HS-27A (cell line): ENCODE results near the gene LHFPL2.

Experiments used
- DNase-seq: peaks from one replicate; pipeline ENCODE4 v3.0.0-alpha.2; 2012; ENCODE audit warnings: low read depth, missing footprints

The LHFPL2 gene

DNA sequence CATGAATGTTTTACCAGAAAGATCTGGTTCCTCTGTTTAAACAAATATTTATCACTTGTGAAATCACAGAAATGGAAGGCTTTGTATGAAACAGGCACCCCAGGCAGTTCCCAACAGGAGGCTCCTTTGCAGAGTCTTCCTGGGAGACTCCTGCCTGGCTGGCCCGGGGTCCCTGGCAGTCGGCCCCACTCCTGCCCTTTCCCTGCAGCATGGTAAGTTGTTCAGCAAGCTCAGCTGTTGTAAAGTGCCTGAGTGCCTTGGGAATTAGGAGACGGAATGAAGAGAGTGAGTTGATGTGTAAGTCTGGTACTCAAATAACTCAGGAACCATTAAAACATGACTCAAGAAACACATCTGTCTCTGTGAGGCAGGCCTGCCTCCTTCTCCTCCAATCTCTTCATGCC lies 17.5 kb upstream of the LHFPL2 start:
- no peak for DNase-seq

DNA sequence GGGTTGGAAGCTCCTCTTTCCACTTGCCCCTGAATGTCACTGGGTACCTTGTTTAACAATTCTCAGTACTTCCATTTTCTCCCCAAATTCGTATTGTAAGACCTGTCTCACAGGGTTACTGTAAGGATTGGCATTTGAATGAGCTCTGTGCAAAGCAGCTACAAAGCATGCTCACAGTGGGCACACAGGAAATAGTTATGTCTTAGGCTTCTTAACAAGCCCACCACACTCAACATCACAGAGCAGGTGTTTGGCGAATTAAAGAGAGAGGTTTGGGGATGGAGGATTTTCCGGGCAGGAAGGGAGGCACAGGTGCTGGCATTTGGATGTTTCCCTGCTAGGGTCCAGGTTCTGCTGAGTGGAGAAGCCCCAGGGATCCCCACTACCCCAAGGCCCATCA lies 17.0 kb upstream of the LHFPL2 start:
- no peak for DNase-seq

DNA sequence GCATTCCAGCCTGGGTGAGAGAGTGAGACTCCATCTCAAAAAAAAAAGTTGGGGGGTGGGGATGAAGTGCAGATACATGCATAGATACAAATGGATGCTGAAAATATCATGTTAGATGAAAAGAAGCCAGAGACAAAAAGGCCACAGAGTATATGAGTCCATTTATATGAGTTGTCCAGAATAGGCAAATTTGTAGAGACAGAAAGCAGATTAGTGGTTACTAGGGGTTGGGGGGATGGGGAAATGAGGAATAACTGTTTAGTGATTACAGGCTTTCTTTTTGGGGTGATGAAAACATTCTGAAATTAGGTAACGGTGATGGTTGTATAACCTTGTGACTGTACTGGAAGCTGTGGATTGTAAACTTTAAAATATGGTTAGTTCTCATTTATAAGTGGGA lies 13.8 kb upstream of the LHFPL2 start:
- DNase-seq, result no peak

DNA sequence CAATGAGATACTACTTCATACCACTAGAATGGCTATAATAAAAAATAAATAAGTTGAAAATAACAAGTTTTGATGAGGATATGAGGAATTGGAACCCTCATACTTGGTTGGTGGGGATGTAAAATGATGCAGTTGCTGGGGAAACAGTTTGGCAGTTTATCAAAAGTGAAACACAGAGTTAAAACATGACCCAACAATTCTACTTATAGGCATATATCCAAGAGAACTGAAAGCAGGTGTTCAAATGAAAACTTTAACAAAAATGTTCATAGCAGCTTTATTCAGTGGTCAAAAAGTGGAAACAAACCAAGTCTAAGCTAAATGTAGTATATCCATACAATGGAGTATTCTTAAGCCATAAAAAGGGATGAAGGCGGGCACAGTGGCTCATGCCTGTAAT lies 13.1 kb upstream of the LHFPL2 start:
- DNase-seq, result no peak

DNA sequence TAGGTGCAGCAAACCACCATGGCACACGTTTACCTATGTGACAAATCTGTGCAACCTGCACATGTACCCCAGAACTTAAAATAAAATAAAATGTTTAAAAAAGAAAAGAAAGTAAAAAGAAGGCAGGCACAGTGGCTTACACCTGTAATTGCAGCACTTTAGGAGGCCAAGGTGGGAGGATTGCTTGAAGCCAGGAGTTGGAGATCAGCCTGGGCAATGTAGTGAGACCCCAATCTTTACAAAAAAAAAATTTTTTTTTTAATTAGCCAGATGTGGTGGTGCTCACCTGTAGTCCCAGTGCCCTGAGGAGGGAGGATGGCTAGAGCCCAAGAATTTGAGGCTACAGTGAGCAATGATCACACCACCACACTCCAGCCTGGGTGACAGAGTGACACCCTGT lies 12.5 kb upstream of the LHFPL2 start:
- DNase-seq, result no peak

DNA sequence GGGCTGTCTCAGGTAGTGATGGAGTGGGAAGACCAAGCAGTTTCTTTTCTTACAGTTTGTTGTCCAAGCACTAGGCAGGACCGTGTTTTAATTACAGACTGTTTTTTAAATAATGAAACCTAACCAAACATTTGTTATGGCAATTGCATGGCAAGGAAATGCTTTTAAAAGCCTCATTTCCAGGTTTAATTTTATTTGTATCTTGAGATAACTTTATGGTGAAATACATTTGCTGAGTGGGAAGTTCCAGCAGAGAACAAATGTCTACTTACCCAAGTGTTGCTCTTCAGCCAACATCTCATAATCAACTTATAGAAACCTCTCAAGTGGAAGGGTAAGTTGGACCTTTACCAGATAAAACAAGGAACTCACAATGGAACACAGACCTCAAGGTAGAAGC lies 11.8 kb upstream of the LHFPL2 start:
- no peak for DNase-seq

DNA sequence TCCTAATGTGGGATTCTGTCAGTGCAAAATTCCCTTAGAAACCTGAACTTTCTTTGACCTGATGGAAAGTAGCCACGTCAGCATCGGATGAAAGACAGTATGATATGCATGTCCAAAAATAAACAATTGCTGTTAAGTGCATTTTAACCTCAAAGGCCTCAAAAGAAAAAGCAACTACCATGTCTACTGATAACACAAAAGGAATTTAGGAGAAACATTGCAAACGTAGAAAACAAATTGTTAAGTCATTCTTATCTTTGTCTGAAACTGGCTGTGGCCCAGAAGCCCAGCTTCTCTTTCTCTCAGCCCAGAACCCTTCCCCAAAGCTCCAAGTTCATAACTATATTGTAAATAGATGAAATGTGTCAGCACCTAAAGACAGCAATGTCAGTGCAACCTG lies 11.1 kb upstream of the LHFPL2 start:
- DNase-seq, result no peak

DNA sequence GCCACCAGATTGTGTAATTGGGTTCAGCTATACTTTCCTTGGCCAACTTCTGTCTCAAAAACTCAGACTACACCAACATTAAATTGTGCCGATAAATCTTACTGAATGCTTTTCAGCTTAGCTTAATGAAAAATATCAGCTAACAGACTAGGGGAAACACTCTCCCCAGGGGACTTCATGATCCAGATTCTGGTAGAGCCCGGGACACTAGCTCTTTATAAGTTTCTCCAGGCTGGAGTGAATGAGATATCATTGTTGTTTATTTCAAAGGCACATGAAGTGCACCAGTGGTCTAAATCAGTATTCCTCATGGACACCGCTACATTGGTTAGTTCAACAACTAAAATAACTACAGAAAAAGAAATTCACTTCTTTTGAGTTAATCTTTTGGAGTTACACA lies 10.5 kb upstream of the LHFPL2 start:
- no peak for DNase-seq

DNA sequence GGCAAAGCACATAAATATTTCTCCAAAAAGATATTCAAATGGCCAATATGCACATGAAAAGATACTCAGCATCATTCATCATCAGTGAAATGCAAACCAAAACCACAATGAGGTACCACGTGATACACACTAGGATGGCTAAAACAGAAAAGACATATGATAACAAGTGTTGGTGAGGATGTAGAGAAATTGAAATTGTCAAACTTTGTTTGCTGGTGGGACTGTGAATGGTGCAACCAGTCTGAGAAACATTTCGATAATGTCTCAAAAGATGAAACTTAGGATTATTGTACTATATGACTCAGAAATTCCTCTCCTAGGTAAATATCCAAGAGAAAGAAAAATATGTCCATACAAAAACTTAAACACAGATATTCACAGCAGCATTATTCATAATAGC lies 8.6 kb upstream of the LHFPL2 start:
- no peak for DNase-seq

DNA sequence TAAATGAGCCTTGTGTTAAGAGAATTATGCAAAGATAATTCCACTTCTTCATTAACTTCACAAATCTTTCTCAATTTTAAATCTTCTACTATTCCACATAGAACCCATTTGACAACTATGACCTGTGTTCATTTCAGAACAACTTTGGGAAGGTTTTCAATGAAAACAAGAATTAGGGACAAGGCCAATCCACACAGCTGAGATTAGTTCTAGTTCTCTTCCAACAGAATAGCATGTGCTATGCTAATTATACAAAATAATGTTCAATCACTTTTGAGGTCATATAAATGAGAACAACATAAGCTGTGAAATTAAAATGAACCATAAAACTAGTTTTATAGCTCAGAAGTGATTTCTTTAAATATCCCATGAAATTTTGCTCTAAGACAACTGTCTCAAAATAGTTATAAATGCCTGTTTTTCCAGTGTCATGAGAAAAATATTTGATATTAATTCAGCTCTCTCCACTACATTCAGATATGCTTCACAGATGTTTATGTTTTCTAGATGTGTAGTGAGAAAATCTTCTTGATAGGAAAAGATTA lies 7.2 kb upstream of the LHFPL2 start:
- no peak for DNase-seq

DNA sequence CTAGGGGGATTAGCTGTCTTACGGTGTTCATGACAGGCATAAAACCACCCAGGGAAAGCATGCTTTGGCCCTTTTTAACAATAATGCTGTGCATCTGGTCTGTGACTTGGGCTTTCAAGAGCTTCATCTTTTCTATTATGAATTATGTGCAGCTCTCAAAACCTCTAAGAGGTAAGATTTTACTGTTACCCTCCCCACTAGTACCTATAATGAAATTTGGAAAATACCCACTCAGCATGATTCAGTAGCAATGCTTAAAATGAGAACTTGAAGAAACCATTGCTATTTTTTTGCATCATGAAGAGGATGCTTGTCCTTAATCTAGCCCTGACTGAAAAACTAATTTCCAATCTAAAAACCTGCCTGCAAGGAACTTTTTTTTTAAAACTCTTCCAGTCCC lies 5.8 kb upstream of the LHFPL2 start:
- DNase-seq, result no peak

DNA sequence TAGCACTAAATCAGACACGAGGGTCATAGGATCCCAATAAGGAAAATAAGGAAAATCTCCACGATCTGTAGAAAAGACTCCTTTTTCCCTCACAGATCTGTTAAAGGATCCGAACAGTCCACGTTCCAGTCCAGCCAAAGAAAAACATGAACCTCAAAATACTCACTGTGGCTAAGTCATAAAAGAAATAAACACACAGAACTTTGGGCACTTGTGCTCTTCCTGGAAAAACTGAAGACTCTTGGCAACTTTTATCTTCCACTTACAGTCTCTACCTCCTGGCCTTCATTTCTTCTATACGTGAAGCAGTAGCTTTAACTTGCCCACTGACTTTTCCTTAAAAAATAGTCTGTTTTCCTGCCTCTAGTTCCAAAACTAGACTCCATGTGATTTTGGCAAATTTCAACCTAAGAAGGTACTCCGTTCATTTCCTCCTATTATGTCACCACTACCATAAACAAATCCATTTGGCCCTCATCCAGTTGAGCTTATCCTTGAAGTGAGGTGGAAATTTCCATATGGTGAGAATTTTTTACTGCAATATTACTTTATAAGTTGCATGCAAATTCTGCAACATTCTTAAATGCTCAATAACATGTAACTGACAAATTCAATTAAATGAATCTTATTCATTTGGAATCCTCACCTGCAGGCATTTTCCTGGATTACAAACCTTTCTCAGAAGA lies 5.3 kb upstream of the LHFPL2 start:
- no peak for DNase-seq

DNA sequence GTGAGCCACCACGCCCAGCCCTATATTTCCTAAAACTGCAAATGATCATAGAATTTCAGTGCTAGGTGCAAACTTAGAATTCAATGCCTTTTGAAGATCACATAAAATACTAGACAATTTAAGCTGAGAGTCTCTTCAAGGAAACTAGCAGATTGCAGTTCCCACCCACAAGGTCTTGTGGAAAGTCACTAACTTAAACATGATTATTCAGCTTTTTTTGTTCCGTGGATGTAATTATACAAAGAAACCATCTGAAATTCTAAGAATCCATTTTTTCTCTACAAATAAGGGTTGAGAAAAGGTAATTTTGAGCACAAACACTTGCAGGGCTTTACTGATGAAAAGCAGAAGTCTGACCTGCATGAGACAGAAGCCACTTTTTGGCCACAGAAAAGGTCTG lies 4.5 kb upstream of the LHFPL2 start:
- no peak for DNase-seq

DNA sequence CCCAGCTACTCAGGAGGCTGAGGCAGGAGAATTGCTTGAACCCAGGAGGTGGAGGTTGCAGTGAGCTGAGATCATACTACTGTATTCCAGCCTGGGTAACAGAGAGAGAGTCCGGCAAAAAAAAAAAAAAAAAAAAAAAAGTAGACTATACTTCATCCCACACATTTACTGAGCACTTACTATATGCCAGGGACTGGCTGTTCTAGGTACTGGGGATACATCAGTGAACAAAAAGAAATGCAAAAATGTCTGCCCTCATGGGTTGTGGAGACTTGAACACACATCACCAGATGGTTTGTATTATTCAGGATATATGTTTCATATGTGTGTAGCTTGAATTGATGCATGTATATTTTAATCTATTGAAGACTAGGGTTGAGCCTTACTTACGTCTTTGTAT lies 2.9 kb upstream of the LHFPL2 start:
- no peak for DNase-seq

DNA sequence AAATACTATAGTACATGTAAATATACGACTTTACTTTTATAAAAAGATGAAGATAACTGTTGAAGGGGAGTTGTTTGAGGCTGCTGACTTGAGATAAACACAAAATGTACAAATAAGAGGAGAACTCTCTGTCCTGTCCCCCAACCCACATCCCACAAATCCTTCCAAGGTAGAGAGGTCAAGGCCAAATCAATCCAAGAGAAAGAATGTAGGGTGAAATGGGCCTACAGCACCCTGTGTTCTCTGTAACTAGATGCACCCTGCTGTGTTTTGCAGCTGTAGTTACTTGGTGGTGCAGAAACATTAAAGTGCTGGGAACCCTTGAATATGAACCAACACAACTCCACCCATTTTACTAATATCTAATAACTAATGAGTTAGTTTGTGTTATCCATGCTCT lies 2.0 kb upstream of the LHFPL2 start:
- DNase-seq, result no peak

DNA sequence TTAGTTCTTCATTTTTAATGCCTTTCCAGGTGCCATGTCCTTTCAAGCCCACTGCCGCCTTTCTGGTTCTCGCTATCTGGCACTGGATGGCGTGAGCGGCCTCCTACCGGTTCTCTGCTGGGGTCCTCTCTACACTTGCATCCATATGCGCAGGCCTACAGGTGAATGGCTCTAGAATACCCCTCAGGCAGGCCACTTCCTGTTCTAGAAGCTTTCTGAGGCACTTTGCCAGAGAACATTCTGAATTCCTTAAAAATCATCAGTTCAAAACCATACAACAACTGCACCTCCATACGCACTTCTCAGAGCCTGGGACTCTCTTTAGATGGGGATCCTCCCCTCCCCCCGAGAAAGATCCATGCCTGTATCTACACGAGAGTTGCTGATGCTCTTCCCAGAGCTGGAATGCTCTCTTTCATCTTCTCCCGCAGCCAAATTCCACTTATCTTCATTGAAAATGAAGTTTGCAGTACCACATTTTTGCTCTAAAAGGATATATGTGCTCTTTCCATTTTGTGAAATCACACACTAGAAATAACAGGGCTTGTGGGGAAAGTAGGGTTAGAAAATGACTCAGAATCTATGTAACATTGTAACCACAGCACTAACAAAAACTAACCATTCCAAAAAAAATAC lies 1.4 kb upstream of the LHFPL2 start:
- DNase-seq, result no peak

DNA sequence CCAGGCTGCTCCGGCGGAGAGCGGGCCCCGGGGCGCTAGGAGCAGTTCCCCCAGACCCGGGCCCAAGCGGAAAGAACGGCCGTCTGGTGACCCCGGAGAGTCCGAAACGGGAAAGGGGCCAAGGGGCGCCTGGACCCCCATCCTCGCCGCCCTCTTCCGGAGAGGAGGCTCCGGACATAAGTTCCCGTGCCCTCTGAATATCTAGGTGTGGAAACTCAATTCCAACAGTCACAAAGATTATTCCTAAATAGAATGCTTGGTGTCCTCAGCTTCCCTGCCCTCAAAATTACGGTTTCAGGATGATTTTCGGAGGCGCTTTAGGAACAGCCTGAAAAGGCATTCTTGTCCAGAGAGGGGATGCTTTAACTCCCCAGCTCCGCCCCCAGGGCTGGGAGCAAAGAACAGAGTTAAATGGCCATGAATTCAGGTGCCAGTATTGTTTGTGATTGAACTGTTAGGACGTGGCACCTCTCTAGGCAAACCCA lies 681 bp upstream of the LHFPL2 start:
- DNase-seq, result no peak

DNA sequence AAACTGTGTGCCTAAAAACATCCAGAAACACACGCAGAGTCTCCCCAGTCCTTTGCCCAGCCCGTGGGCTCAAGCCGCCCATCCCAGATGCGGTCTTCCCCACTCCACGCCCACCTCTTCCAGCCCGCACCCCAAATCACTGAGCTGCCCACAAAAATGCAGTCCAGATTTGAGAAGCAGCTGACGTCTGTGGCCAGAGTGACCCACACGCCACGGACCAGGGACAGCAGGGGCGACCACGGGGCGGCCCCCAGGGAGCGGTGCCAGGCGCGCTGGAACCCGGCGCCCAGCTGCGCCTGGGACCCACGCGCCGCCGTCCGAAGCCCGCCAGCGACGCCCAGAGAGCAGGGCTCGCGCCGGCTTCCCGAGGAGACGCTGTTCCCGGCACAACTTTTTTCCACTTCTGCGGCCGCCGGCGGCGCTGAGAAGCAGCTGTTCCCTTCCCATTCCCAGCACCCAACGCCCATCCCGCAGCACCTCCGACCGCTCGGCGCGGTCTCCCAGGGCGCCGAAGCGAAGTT lies 674 bp downstream of the LHFPL2 start:
- DNase-seq, result peak; percentile 17

DNA sequence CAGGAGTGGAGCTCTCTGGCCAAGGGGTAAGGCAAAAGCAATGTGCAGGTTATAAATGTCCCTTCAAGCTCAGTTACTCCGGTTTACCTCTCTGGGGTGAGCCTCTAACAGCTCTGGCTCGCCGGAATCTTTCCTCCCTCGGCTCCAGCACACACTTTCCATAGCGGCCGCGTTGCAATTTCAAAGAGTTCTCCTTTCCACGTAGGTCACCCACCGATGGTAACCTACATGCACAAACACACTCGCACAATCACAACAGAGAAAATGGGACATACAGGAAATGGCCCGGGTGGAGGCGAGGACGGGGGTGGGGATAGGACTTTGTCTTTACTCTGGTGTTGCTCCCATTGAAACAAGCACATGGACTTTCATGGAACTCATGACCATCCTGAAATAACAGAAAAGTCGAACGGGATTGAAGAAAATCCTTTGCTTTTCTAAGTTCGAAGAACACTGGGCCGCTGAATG lies 1.2 kb downstream of the LHFPL2 start:
- peak; percentile 8 for DNase-seq

DNA sequence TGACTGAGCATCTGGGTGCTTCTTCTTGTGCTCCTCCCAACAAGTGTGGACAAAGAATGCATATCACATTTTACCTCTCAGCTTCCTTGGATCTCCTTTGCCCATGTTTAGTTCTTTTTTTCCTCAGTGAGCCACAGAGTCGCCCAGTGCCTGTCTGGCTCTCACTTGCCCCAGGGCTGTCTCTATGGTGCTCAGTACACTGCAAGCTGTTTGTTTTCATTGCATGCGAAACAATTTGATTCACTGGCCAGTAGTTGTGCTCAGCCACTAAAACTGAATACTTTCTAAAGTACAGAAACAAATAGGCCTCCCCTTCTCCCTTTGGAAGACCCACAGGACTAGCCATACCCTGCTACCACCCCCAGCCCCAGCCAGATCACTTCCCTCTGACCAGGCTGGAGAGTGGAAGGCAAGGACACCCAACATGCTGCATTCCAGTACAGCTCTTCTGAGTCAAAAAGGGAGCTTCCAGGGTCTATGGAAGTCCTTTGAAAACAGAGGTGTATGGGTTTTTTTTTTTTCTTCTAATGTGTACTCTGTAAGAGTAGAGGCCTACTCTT lies 3.8 kb downstream of the LHFPL2 start:
- DNase-seq, result no peak

DNA sequence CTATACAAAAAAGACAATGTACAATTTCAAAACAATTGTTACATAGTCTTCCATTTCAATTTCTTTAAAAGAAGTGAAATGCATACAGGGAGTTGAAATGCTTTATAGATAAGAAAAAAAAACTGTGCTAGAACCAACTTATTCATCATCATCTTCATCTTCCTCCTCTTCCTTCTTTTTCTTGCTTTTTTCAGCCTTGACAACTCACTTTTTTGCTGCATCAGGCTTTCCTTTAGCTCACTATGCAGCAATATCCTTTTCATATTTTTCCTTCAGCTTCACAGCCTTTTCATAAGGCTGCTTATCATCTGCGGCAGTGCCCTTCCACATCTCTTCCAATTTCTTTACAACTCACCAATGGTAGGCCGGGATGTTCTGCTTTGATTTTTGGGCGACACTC lies 4.4 kb downstream of the LHFPL2 start:
- DNase-seq, result no peak

DNA sequence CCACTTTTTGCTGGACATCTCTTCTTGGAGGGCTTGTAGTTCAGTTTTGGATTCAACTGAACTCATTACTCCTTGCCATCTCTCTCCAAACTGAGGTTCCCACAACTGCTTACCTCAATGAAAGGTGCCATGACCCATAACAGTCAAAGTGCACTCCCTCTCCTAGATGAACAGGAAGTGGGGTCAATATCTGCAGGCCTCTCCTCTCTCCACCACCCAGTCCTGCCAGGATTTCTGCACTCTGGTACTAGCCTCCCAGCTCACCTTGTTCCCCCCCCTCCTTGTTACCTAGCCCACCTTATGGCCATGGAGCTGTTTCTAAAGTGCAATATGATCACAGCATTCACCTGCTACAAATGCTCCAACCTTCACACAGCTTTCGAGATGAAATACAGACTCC lies 5.9 kb downstream of the LHFPL2 start:
- no peak for DNase-seq
